Astrocyte of the cerebellum (primary cell): ENCODE data around the gene CSRP1.

Experiments used
- DNase-seq: peaks from one replicate; pipeline ENCODE4 v3.0.0-alpha.2; 2011; ENCODE audit warnings: low read depth
- H3K4me3 ChIP-seq: 2 replicates; pipeline ENCODE4 v1.5.1; 2011; ENCODE audit warnings: mild to moderate bottlenecking, low read depth, low read length, moderate library complexity
- in situ Hi-C: cut with HindIII; loops from 2 replicates; pipeline ENCODE4 v1.10.0; 2017; ENCODE audit warnings: low sequenced_read_pairs
- TF ChIP-seq, protein P1 (sequence below): IDR thresholded peaks from 2 replicates; pipeline ENCODE4 v1.5.1; 2012; ENCODE audit warnings: low read length, low read depth, moderate library complexity, mild to moderate bottlenecking; ENCODE audit errors: missing control alignments

Gene CSRP1

DNA sequence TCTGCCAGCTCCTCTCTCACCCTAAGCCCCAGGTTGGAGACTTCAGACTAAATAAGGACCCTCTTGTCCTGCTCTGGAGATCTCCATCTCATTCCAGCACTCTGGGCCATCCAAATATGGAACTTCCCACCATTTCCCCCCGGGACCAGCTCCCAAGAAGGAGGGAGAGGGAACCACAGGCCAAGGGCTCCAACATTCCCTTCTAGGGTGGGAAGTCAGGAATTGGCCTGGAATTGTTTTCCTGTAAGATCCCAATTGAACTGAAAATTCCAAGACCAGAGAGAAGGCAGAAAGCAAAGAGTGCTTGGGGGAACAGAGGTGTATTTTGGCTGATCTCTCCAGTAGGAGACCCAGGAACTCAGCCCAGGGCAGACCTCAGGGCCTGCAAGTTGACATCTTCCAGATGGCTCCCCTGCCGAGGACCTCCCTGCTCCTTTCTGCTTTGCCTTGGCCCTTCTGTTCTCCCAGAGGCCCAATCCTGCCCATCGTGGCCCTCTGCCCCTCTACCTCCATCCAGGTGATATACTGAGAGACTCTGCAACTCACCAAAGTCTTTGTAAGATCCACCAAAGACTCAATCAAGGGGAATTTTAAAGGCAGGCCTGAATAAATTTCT, 14.9 kb downstream of the CSRP1 start:
- DNase-seq: no peak
- TF ChIP-seq, protein P1, sequence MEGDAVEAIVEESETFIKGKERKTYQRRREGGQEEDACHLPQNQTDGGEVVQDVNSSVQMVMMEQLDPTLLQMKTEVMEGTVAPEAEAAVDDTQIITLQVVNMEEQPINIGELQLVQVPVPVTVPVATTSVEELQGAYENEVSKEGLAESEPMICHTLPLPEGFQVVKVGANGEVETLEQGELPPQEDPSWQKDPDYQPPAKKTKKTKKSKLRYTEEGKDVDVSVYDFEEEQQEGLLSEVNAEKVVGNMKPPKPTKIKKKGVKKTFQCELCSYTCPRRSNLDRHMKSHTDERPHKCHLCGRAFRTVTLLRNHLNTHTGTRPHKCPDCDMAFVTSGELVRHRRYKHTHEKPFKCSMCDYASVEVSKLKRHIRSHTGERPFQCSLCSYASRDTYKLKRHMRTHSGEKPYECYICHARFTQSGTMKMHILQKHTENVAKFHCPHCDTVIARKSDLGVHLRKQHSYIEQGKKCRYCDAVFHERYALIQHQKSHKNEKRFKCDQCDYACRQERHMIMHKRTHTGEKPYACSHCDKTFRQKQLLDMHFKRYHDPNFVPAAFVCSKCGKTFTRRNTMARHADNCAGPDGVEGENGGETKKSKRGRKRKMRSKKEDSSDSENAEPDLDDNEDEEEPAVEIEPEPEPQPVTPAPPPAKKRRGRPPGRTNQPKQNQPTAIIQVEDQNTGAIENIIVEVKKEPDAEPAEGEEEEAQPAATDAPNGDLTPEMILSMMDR: no peak

DNA sequence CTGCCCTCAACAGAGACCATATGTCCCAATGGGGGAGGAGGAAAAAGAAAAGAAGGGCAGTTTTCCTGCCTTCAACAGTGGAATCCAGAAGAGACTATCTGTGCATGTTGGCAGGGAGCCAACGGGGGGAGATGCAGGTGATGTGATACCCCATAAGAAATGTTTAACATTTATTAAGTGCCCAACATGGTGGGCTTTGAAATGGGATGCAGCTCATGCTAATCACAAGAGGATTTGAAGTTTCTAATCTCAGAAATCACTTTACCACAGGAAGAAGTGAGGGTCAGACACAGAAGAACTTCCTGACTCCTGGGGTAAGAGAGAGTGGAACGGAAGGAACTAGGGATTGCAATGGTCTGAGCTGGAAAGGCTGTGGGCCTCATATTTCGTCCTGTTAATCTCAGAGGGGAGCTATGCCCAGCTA, 16.2 kb downstream of the CSRP1 start:
- TF ChIP-seq, protein P1: no peak
- H3K4me3 ChIP-seq: no peak overlapping the region
- no peak for DNase-seq
- in situ Hi-C loops: no loop called here

More for the DNA sequence above, 14.9 kb downstream of the CSRP1 start:
- in situ Hi-C loops: no loop called here
- no peak overlapping the region for H3K4me3 ChIP-seq

DNA sequence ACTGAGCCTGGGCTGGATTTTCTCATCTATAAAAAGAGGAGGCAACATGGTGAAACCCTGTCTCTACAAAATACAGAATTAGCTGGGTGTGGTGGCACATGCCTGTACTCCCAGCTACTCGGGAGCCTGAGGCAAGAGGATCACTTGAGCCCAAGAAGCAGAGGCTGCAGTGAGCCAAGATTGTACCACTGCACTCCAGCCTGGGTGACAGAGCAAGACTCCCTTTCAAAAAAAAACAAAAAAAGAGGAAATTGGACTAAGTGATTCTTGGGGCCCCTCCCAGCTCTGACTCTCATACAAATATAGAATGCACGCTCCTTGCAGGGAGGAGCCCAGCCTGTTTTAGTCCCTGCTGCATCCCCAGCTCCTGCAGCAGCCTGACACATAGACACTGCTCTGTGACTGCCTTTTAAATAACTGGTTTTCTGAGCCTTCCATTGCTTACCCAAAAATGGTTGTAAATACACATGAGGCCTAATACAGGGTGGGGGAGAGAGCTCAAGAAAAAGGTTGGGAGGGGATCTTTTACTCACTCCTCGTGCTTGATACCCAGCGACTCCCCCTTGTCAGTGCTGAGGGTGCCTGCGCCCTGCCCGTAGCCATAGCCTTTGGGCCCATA, 17.2 kb downstream of the CSRP1 start:
- H3K4me3 ChIP-seq: no peak overlapping the region
- DNase-seq: no peak
- in situ Hi-C loops: no loop called here
- TF ChIP-seq, protein P1: no peak

DNA sequence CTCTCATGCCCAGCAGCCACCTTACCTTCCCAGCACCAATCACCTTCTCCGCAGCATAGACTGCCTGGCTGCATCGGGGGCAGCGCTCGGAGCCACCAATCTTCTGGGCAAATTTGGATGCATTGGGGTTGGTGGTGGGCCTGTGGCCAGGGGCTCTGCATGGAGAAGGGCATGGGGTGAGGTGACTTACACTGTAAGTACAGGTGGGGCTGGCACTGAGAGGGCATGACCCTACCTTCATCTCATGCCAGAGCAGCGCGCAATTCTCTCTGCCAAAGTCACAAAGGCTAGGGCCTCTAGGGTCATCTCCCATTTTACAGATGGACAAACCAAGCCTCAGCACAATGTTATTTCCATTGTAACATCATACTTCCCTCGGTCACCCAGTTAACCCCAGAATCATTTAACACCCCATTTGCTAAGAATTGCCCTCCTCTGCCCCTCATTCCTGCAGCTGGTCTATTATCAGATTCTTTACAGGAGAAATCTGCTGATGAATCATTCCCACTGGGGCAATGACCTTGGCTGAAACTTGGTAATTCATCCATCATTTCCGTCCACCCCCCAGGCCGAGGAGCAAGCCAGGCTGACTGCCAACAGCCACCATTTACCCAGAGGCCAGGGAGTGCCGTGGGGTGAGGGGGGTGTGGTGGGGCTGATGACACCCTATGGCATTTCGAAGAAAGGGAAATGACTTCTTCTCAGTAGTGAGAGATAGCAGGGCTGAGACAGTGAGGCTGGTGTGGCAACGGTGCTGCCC, 17.9 kb downstream of the CSRP1 start:
- peak; percentile 67 for DNase-seq
- no peak overlapping the region for H3K4me3 ChIP-seq
- TF ChIP-seq, protein P1: no peak
- in situ Hi-C loops: no loop called here

DNA sequence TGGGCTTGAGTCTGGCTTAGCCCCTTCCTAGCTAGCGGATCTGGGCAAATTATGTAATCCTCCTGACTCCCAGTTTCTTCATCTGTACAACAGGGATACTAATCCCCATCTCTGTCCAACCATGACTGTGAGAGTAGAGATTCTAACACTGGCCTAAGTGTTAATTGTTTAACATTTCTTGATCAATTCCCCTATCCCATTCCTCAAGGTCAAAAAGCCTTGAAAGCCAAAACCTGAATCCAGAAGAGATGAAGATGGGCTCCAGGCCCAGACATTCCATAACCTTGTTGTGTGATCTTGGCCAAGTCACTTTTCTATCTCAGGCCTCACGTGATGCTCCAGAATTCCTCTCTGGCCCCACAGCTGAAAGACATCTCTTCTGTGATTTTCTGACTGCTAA, 19.2 kb downstream of the CSRP1 start:
- TF ChIP-seq, protein P1: no peak
- no peak for DNase-seq
- in situ Hi-C loops: no loop called here
- no peak overlapping the region for H3K4me3 ChIP-seq

DNA sequence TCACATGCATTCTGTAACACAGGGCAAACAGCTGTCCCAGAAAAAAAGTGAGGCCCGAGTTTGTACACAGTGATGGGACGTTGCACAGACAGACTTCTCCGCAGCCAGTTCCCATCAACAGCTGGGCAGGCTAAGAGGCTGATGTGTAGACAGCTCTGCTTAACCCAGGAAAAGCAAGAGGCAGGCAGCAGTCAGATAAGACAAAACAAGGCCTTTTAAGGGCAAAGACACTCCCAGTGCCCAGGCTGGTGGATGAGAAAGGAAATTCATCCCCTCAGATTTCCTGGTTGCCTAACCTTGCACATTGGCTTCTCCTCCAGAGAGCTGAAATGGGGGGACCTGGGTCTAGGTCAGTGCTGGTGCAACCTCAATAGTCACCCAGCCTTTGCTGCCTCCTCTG, 20.7 kb downstream of the CSRP1 start:
- in situ Hi-C loops: no loop called here
- H3K4me3 ChIP-seq: no peak overlapping the region
- no peak for DNase-seq
- TF ChIP-seq, protein P1: no peak
